ENCODE results near the gene PDS5B.

The PDS5B gene

GRCh38 chr13:32751340-32751739 is 165.1 kb downstream of the PDS5B start:
- DNase-seq = no peak
- intact Hi-C loops (cut with DNase I) = no loop called here

GRCh38 chr13:32752311-32752710 is 166.1 kb downstream of the PDS5B start:
- DNase-seq = peak in 3 of 42 donors; percentile 7 to 36 (median 14)

GRCh38 chr13:32752997-32753606 is 166.8 kb downstream of the PDS5B start:
- DNase-seq = no peak
- intact Hi-C loops (cut with DNase I) = no loop called here

More at GRCh38 chr13:32752311-32752710, 166.1 kb downstream of the PDS5B start:
- intact Hi-C loops (cut with DNase I) = no loop called here

- no peak for DNase-seq
- intact Hi-C loops (cut with DNase I) = no loop called here
Measured at GRCh38 chr13:32754179-32754578, 167.9 kb downstream of the PDS5B start.

GRCh38 chr13:32759152-32759551 is 172.9 kb downstream of the PDS5B start:
- no peak for DNase-seq
- intact Hi-C loops (cut with DNase I) = no loop called here

GRCh38 chr13:32761472-32761871 is 175.2 kb downstream of the PDS5B start:
- no peak for DNase-seq
- intact Hi-C loops (cut with DNase I) = no loop called here

GRCh38 chr13:32779119-32779518 is 192.9 kb downstream of the PDS5B start:
- intact Hi-C loops (cut with DNase I) = no loop called here

GRCh38 chr13:32781906-32782305 is 195.7 kb downstream of the PDS5B start:
- intact Hi-C loops (cut with DNase I) = no loop called here
- DNase-seq = no peak

More at GRCh38 chr13:32779119-32779518, 192.9 kb downstream of the PDS5B start:
- no peak for DNase-seq

GRCh38 chr13:32783067-32783466 is 196.8 kb downstream of the PDS5B start:
- DNase-seq = peak in 14 of 42 donors; percentile 8 to 59 (median 20)
- intact Hi-C loops (cut with DNase I) = no loop called here

GRCh38 chr13:32790731-32791130 is 204.5 kb downstream of the PDS5B start:
- no peak for DNase-seq
- intact Hi-C loops (cut with DNase I) = no loop called here

- intact Hi-C loops (cut with DNase I) = no loop called here
- no peak for DNase-seq
Measured at GRCh38 chr13:32791545-32792172, 205.4 kb downstream of the PDS5B start.

- intact Hi-C loops (cut with DNase I) = no loop called here
- no peak for DNase-seq
Measured at GRCh38 chr13:32796754-32797153, 210.5 kb downstream of the PDS5B start.

GRCh38 chr13:32802159-32802558 is 215.9 kb downstream of the PDS5B start:
- no peak for DNase-seq
- intact Hi-C loops (cut with DNase I) = no loop called here

GRCh38 chr13:32804673-32805230 is 218.5 kb downstream of the PDS5B start:
- peak in 2 of 42 donors; percentile 12 to 14 for DNase-seq
- intact Hi-C loops (cut with DNase I) = no loop called here

GRCh38 chr13:32811297-32811800 is 225.1 kb downstream of the PDS5B start:
- DNase-seq = no peak
- intact Hi-C loops (cut with DNase I) = no loop called here

- intact Hi-C loops (cut with DNase I) = no loop called here
- DNase-seq = no peak
Measured at GRCh38 chr13:32821149-32821688, 235.0 kb downstream of the PDS5B start.

GRCh38 chr13:32822771-32823170 is 236.5 kb downstream of the PDS5B start:
- DNase-seq = no peak
- intact Hi-C loops (cut with DNase I) = no loop called here

- DNase-seq = no peak
- intact Hi-C loops (cut with DNase I) = no loop called here
Measured at GRCh38 chr13:32823597-32823996, 237.3 kb downstream of the PDS5B start.

GRCh38 chr13:32824061-32824460 is 237.8 kb downstream of the PDS5B start:
- intact Hi-C loops (cut with DNase I) = no loop called here
- no peak for DNase-seq

- intact Hi-C loops (cut with DNase I) = no loop called here
- DNase-seq = no peak
Measured at GRCh38 chr13:32824675-32825074, 238.4 kb downstream of the PDS5B start.

Measured in head of caudate nucleus (tissue), 42 donors.